ENCODE results near the gene ZNF385C. TPM values are rescaled to one million over a fixed set of nuclear protein-coding genes. Genes with fewer than 3 reads are reported as not detected.

Gene ZNF385C
- total RNA-seq, 1 experiment from 2014 or later, result not detected

DNA sequence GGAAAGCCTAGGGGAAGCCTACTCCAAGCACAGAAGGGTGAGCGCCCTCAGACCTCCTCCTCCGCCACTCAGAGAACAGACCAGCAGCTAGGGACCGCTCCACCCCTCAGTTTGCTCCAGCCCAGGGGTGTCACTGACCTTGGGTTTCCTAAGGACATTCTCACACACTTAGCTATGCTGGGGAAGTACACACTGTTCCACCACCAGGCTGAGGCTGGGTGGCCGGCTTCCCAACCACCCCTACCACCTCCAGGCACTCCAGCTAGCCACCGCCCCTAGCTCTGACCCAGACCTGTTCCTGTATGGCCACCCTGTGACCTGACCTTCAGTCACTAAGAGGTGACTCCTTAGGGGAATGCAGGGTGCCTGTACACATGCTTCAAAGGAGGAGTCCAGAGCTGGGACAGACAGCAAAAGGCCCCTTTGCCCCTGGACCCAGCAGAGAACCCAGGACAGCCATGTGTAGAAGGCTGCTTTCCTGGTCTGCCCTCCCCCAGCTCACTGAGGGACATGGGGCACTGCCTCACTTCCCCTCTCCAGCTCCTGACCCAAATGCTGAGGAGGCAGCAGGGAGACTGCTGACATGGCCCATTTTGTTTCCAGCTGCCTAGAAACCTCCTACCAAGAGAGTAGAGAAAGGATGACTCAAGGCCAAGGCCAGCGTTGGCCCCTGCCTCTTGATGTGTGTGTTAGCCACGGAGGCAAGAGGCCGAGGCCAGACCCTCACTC is 31.0 kb upstream of the ZNF385C start:
- no peak overlapping the region for H3K4me2 ChIP-seq (ENCODE audit: low read depth, low read length, poor library complexity, severe bottlenecking)

DNA sequence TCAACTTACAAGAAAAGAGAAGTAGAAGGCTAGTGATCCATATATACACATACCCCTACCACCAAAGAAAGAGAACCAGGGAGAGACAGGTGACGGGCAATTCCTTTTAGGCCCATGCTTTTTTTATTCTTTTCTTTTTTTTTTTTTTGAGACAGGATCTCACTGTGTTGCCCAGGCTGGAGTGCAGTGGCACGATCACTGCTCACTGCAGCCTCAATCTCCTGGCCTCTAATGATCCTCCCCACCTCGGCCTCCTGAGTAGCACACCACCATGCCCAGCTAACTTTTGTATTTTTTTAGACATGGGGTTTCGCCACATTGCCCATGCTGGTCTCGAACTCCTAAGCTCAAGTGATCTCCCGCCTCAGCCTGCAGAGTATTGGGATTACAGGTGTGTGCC is 29.1 kb upstream of the ZNF385C start:
- H2AFZ ChIP-seq (ENCODE audit: low read length), result no peak overlapping the region
- H3K9me3 ChIP-seq (ENCODE audit: low read length), result no peaks in the 10 kb centered on the region
- peaks cover 23% of the 10 kb centered on the region for H3K79me2 ChIP-seq (ENCODE audit: low read length)
- no peak overlapping the region for H3K4me3 ChIP-seq (ENCODE audit: low read length)
- H3K9ac ChIP-seq (ENCODE audit: low read length), result no peak overlapping the region
- H3K27ac ChIP-seq (ENCODE audit: low read length), result no peak overlapping the region
- H3K4me1 ChIP-seq (ENCODE audit: low read length), result peaks cover 14% of the 10 kb centered on the region
- no peak for DNase-seq
- H3K36me3 ChIP-seq (ENCODE audit: insufficient read depth, low read length), result peaks cover 15% of the 10 kb centered on the region
- H3K4me2 ChIP-seq (ENCODE audit: low read depth, low read length, poor library complexity, severe bottlenecking), result no peak overlapping the region
- peaks cover 22% of the 10 kb centered on the region; the same call in 1 of the 2 replicates for H4K20me1 ChIP-seq (ENCODE audit: insufficient read depth, low read depth, low read length)
- no peaks in the 10 kb centered on the region for H3K9me2 ChIP-seq (replicated peaks; ENCODE audit: insufficient read depth, low read length)
- no peaks in the 10 kb centered on the region for H3K27me3 ChIP-seq (ENCODE audit: low read length)

More for the DNA sequence above, 31.0 kb upstream of the ZNF385C start:
- no peaks in the 10 kb centered on the region for H3K9me2 ChIP-seq (replicated peaks; ENCODE audit: insufficient read depth, low read length)
- H3K27me3 ChIP-seq (ENCODE audit: low read length), result no peaks in the 10 kb centered on the region
- peaks cover 37% of the 10 kb centered on the region for H4K20me1 ChIP-seq (ENCODE audit: insufficient read depth, low read depth, low read length)
- no peak overlapping the region for H2AFZ ChIP-seq (ENCODE audit: low read length)
- H3K9ac ChIP-seq (ENCODE audit: low read length), result no peak overlapping the region
- H3K9me3 ChIP-seq (ENCODE audit: low read length), result no peaks in the 10 kb centered on the region
- peaks cover 15% of the 10 kb centered on the region for H3K36me3 ChIP-seq (ENCODE audit: insufficient read depth, low read length)
- no peak overlapping the region for H3K4me3 ChIP-seq (ENCODE audit: low read length)
- DNase-seq, result no peak
- peaks cover 33% of the 10 kb centered on the region for H3K4me1 ChIP-seq (ENCODE audit: low read length)
- H3K27ac ChIP-seq (ENCODE audit: low read length), result no peak overlapping the region
- peaks cover 38% of the 10 kb centered on the region for H3K79me2 ChIP-seq (ENCODE audit: low read length)

DNA sequence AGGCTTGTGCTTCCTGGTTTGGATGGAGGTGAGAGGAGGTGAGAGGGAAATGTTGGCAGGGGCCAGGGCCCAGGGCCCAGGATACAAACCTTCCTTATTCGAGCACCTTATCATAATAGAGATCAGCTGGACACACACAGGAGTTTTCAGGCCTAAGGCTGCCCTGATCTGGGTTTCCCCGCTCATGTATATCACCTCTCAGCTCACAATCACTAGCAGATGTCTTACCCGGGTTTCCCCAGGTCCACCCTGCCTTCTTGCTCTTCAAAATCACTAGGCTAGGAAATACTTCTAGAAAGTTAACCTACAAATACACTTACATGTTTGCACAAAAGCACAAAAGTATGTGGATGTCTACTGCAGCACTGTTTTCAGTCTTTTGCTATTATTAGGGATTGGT is 28.6 kb upstream of the ZNF385C start:
- Histone ChIP-seq H3K9me2 (replicated peaks; ENCODE audit: insufficient read depth, low read length) (no peaks in the 10 kb centered on the region), H3K4me1 (ENCODE audit: low read length) (peaks cover 8% of the 10 kb centered on the region), H3K36me3 (ENCODE audit: insufficient read depth, low read length) (peaks cover 15% of the 10 kb centered on the region), H2AFZ (ENCODE audit: low read length) (no peak overlapping the region), H4K20me1 (ENCODE audit: insufficient read depth, low read depth, low read length) (peaks cover 19% of the 10 kb centered on the region; the same call in 1 of the 2 replicates), H3K9ac (ENCODE audit: low read length) (no peak overlapping the region), H3K27ac (ENCODE audit: low read length) (no peak overlapping the region), H3K27me3 (ENCODE audit: low read length) (no peaks in the 10 kb centered on the region), H3K79me2 (ENCODE audit: low read length) (peaks cover 17% of the 10 kb centered on the region), H3K4me2 (ENCODE audit: low read depth, low read length, poor library complexity, severe bottlenecking) (no peak overlapping the region), H3K4me3 (ENCODE audit: low read length) (no peak overlapping the region), H3K9me3 (ENCODE audit: low read length) (no peaks in the 10 kb centered on the region)
- no peak for DNase-seq

DNA sequence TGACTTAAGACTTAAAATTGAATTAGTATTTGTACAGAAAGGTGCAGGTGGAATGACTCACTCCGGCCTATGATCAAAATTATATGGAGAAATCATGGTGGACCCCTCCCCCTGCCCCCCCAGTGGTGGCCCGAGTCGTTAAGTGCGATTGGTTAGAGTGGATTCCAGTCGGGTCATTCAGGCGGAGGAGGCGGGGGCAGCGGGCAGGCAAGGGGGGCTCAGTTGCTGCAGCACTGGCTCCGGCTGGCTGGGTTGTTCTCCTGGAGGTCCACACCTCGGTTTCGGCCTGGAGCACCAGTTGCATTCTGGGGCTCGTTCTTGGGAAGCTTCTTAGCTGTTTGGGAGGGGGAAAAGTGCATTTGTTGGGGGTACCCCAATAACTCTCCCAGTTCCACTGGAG is 27.3 kb upstream of the ZNF385C start:
- H3K9me2 ChIP-seq (replicated peaks; ENCODE audit: insufficient read depth, low read length), result no peaks in the 10 kb centered on the region
- peaks cover 9% of the 10 kb centered on the region for H3K36me3 ChIP-seq (ENCODE audit: insufficient read depth, low read length)
- no peak for DNase-seq
- H3K9me3 ChIP-seq (ENCODE audit: low read length), result no peaks in the 10 kb centered on the region
- H3K79me2 ChIP-seq (ENCODE audit: low read length), result peaks cover 6% of the 10 kb centered on the region
- H3K27ac ChIP-seq (ENCODE audit: low read length), result no peak overlapping the region
- H3K27me3 ChIP-seq (ENCODE audit: low read length), result no peaks in the 10 kb centered on the region
- H3K4me2 ChIP-seq (ENCODE audit: low read depth, low read length, poor library complexity, severe bottlenecking), result no peak overlapping the region
- H3K4me1 ChIP-seq (ENCODE audit: low read length), result peaks cover 5% of the 10 kb centered on the region
- H3K4me3 ChIP-seq (ENCODE audit: low read length), result no peak overlapping the region
- H2AFZ ChIP-seq (ENCODE audit: low read length), result no peak overlapping the region
- peaks cover 9% of the 10 kb centered on the region; the same call in 1 of the 2 replicates for H4K20me1 ChIP-seq (ENCODE audit: insufficient read depth, low read depth, low read length)
- H3K9ac ChIP-seq (ENCODE audit: low read length), result no peak overlapping the region

DNA sequence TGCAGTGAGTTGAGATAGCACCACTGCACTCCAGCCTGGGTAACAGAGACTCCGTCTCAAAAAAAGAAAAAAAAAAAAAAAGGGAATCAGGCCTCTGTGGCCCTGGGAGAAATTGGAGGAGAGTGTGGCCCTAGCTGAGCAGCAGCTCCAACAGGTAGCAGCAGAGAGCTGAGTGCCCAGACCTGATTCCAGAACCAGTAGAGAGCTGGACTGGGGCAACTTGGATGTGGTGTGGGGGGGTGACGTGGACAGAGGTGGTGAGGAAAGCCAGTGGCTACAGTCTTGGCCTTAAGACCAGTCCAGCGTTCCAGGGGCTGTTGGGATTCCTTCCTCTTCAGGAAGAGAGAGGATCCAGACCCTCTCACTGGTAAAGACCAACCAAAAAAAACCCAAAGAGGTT is 26.0 kb upstream of the ZNF385C start:
- no peaks in the 10 kb centered on the region for H4K20me1 ChIP-seq (ENCODE audit: insufficient read depth, low read depth, low read length)
- no peaks in the 10 kb centered on the region for H3K9me3 ChIP-seq (ENCODE audit: low read length)
- H3K27ac ChIP-seq (ENCODE audit: low read length), result no peak overlapping the region
- no peak overlapping the region for H3K9ac ChIP-seq (ENCODE audit: low read length)
- H3K4me1 ChIP-seq (ENCODE audit: low read length), result peaks cover 18% of the 10 kb centered on the region
- no peak overlapping the region for H3K4me3 ChIP-seq (ENCODE audit: low read length)
- no peaks in the 10 kb centered on the region for H3K27me3 ChIP-seq (ENCODE audit: low read length)
- no peaks in the 10 kb centered on the region for H3K9me2 ChIP-seq (replicated peaks; ENCODE audit: insufficient read depth, low read length)
- H3K4me2 ChIP-seq (ENCODE audit: low read depth, low read length, poor library complexity, severe bottlenecking), result no peak overlapping the region
- no peak for DNase-seq
- peaks cover 9% of the 10 kb centered on the region for H3K79me2 ChIP-seq (ENCODE audit: low read length)
- H2AFZ ChIP-seq (ENCODE audit: low read length), result no peak overlapping the region
- H3K36me3 ChIP-seq (ENCODE audit: insufficient read depth, low read length), result peaks cover 9% of the 10 kb centered on the region

DNA sequence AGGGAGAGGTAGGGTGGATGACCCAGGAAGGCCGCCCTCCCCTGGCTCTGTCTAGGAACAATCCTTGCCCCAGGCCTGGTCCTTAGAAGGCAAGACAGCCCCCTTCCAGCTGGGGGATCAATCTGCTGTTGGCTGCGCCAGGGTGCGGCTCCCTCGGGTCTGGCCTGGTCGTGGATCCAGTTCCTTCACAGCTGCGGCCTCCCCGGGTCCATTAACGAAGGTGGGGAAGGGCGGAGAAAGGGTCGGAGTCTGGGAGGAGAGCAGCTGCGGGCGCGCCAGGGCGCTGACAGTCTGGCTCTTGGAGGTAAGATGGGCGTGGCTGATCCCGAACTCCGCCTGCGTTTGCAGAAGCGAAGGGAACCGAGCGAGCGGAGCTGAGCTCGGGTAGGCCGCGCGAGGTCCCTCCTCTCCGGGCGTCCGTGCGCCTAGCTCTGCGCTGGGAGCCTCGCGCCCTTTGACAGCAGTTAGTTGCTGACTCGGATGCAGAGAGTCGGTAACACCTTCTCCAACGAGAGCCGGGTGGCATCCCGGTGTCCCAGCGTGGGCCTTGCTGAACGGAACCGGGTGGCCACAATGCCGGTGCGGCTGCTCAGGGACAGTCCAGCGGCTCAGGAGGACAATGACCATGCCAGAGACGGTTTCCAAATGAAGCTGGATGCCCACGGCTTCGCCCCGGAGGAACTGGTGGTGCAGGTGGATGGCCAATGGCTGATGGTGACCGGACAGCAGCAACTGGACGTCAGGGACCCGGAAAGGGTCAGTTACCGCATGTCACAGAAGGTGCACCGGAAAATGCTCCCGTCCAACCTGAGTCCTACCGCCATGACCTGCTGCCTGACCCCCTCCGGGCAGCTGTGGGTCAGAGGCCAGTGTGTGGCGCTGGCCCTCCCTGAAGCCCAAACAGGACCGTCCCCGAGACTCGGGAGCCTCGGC is 24.4 kb upstream of the ZNF385C start, which contains the start of gene HSPB9:
TSS of gene HSPB9 (plus strand) at position 434 of the 933 bp plus-strand sequence. CDS start at position 481, 47 bp downstream.
- Histone ChIP-seq H3K4me1 (ENCODE audit: low read length) (peaks cover 24% of the 10 kb centered on the region), H3K9ac (ENCODE audit: low read length) (no peak within 1 kb of the TSS), H3K27me3 (ENCODE audit: low read length) (no peaks in the 10 kb centered on the region), H3K9me3 (ENCODE audit: low read length) (no peaks in the 10 kb centered on the region), H3K36me3 (ENCODE audit: insufficient read depth, low read length) (peaks cover 9% of the 10 kb centered on the region), H3K27ac (ENCODE audit: low read length) (no peak within 1 kb of the TSS), H3K79me2 (ENCODE audit: low read length) (peaks cover 13% of the 10 kb centered on the region), H3K4me3 (ENCODE audit: low read length) (no peak within 1 kb of the TSS; the same call in 1 of the 2 replicates), H3K4me2 (ENCODE audit: low read depth, low read length, poor library complexity, severe bottlenecking) (peak within 1 kb of the TSS; percentile 89), H4K20me1 (ENCODE audit: insufficient read depth, low read depth, low read length) (no peaks in the 10 kb centered on the region), H3K9me2 (replicated peaks; ENCODE audit: insufficient read depth, low read length) (no peaks in the 10 kb centered on the region), H2AFZ (ENCODE audit: low read length) (no peak within 1 kb of the TSS)
- no peak for DNase-seq

DNA sequence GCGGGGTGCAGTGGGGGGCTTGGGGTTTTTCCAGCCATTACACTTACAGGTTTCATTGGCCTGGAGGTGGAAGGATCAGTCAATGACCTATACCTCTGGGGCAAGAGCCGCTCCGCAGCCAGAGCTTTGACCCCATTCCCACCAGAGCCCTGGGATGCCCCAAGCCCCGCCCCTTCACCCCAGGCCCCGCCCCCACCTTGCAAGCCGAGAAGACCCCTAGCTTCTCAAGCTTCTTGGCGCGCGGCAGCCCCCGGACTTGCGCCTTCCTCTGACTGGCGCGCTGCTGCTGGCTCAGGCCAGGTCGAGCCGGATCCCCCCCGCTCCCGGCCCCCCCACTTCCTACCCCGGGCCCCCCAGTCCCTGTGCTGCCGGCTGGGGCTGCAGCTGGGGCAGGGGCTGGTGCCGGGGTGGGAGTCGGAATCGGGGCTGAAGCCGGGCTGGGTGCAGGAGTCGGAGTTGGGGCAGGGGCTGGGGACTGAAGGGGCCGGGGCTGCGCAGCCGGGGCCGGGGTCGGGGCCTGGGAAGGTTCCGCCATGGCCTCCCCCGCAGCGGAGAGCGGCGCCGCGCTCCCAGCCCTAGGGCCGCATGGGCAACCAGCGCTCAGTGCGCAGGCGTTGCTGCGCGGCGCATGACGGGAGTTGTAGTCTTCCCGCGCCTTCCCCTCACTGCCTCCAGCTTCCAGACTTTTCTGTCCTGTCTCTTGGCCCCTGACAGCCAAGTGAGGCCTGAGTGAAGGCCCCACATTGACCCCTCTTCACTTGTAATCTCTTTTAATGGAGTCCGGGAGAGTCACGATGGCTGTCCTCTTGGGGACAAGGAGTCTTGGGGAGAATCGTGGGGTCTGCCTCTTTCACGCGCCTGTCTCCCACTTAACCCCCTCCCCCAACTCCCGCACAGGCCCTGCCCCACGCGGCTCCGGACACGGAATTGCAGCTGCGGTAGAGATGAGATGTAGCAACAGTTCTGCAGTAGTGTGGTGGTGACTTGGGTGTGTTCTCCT is 22.8 kb upstream of the ZNF385C start, which contains the start of gene KAT2A:
TSS of gene KAT2A (minus strand) at position 598 of the 1,000 bp plus-strand sequence. CDS start at position 535, 63 bp downstream.
- Histone ChIP-seq H3K9me2 (replicated peaks; ENCODE audit: insufficient read depth, low read length) (no peaks in the 10 kb centered on the region), H3K4me1 (ENCODE audit: low read length) (peaks cover 39% of the 10 kb centered on the region), H3K79me2 (ENCODE audit: low read length) (peaks cover 13% of the 10 kb centered on the region), H4K20me1 (ENCODE audit: insufficient read depth, low read depth, low read length) (no peaks in the 10 kb centered on the region), H3K9me3 (ENCODE audit: low read length) (no peaks in the 10 kb centered on the region), H3K36me3 (ENCODE audit: insufficient read depth, low read length) (peaks cover 6% of the 10 kb centered on the region; the same call in 1 of the 2 replicates), H2AFZ (ENCODE audit: low read length) (peak within 1 kb of the TSS; percentile 62; the same call in 1 of the 2 replicates), H3K9ac (ENCODE audit: low read length) (peak within 1 kb of the TSS; percentile 92), H3K4me3 (ENCODE audit: low read length) (peak within 1 kb of the TSS; percentile 95), H3K27me3 (ENCODE audit: low read length) (no peaks in the 10 kb centered on the region), H3K27ac (ENCODE audit: low read length) (peak within 1 kb of the TSS; percentile 51), H3K4me2 (ENCODE audit: low read depth, low read length, poor library complexity, severe bottlenecking) (peak within 1 kb of the TSS; percentile 89)
- peak; percentile 93 for DNase-seq

All from Karpas-422 (cell line).